GM12874 (cell line): ENCODE results near the gene P2RX5.

Experiments used
- TF ChIP-seq, protein P1 (sequence below): IDR thresholded peaks from 2 replicates; pipeline ENCODE4 v1.5.1; 2011; ENCODE audit warnings: low read depth, mild to moderate bottlenecking, control low read depth, low read length, moderate library complexity; ENCODE audit not compliant: insufficient read depth

Gene P2RX5

DNA sequence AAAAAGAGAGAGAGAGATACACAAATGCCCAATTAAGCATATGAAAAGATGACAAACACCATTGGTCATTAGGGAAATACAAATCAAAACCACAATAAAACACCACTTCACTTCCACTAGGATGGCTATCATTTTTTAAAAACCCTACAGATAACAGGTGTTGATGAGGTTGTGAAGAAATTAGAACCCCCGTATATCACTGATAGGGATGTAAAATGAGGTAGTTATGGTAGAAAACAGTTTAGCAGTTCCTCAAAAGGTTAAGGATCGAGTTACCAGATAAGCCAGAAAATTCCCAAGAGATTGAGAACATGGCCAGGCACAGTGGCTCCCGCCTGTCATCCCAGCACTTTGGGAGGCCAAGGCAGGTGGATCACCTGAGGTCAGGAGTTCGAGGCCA, 2.8 kb downstream of the P2RX5 start:
- TF ChIP-seq, protein P1, sequence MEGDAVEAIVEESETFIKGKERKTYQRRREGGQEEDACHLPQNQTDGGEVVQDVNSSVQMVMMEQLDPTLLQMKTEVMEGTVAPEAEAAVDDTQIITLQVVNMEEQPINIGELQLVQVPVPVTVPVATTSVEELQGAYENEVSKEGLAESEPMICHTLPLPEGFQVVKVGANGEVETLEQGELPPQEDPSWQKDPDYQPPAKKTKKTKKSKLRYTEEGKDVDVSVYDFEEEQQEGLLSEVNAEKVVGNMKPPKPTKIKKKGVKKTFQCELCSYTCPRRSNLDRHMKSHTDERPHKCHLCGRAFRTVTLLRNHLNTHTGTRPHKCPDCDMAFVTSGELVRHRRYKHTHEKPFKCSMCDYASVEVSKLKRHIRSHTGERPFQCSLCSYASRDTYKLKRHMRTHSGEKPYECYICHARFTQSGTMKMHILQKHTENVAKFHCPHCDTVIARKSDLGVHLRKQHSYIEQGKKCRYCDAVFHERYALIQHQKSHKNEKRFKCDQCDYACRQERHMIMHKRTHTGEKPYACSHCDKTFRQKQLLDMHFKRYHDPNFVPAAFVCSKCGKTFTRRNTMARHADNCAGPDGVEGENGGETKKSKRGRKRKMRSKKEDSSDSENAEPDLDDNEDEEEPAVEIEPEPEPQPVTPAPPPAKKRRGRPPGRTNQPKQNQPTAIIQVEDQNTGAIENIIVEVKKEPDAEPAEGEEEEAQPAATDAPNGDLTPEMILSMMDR: no peak

DNA sequence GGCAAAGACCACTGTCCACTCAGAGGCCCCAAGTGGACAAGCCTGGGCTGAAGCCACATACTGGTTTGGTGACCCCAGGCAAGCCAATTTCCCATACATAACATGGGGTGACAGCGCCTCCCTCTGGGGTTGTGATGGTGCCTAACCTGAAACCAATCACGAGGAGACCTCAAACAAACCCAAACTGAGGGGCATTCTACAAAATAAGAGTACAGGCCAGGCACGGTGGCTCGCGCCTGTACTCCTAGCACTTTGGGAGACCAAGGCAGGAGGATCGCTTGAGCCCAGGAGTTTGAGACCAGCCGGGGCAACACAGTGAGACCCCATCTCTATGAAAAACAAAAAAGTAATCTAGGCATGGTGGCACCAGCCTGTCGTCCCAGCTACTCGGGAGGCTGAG, 3.6 kb downstream of the P2RX5 start:
- TF ChIP-seq, protein P1: peak; percentile 24; the same call in 1 of the 2 replicates

DNA sequence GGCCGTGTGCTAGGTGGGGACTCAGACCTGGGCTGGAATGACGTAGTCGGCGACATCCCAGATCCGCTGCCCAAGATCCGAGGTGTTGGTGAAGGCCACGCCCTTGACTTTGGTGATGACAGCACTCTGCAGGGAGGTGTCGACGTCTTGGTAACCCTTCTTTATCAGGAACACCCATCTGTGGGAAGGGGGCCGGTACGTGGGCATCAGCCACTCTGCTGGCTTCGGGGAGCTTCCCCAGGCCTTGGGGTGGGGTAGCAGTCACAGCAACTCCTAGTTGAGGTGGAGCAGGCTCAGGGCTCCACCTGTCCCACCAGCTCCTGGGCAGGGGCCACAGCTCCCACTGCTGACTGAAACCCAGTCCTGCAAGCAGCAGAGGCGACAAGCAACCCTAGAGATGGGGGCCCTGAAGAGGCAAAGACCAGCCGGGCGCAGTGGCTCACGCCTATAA, 4.3 kb downstream of the P2RX5 start:
- TF ChIP-seq, protein P1: 0 out of 2 replicates have a peak, but pooled peaks have one; percentile 32

DNA sequence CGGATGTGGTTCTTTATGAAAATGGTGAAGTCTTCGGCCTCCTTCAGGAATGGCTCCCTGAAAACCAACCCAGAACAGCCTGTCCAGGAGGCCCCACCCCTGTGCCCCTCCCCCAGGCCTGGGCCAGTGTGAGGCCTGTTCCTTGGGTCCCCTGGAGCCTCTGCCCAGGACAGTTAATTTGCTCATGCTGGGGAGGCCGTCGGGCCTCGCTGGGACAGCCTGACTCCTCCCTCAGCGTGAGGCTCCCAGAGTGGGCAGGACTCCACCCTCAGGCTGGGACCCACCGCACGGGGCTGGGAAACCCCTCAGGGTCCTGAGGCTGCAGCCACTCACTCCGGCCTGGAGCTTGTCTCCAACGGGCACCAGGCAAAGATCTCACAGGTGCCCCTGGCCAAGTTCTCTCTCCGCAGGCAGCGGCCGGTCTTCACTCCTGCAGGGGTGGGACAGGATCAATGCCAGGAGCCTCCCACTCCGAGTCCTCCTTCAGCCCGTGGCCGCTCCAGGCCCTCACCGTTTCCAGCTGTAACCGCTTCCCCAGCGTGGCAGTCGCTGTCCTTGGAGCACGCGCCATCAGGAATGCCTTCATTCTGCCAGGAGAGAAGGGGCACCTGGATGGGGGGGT, 5.8 kb downstream of the P2RX5 start:
- TF ChIP-seq, protein P1: no peak

DNA sequence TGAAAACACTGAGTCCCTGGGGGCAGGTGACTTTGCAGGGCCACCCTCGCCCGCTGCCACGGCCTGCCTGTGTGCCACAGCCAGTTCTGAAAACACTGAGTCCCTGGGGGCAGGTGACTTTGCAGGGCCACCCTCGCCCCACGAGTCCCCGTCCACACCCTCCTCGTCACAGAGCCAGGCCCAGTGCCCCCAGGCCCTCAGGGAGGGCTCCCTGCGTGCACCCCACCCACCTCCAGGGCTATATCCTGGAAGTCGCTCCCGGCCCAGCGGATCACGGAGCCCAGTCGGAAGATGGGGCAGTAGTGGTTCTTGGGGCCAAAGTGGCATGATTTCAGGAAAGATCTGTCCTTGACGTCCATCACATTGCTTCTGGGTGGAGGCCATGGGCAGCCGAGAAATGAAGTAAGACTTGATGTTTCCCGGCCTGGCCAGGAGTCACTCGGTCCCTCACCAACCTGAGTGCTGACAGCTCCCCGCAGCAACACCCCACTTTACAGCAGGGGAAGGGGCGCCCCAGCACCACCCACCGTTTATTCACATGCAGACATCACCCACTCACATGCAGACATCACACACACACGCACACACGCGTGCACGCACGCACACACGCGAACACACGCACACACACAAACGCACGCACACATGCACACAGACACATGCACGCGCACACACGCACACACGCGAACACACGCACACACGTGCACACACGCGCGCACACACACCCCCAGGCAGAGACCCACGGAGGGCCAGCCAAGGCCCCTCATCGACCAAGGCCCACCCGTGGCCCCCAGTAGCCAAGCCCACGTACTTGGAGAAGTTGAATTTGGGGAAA, 6.5 kb downstream of the P2RX5 start:
- TF ChIP-seq, protein P1: no peak

DNA sequence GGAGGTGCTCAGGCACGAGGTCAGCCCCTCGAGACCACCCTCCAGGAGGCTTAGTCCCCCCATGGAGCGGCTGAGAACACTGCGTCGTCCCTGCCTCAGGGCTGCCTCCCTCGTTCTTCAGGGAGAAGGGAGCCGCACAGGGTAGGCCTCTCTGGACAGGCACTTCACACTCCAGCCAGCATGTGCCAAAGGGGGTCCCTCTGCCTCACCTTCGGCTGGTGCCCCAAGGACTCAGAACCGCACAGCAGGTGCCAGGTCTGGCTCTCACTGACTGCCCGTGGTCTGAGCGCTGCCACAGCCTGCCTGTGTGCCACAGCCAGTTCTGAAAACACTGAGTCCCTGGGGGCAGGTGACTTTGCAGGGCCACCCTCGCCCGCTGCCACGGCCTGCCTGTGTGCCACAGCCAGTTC, 7.1 kb downstream of the P2RX5 start:
- TF ChIP-seq, protein P1: no peak

DNA sequence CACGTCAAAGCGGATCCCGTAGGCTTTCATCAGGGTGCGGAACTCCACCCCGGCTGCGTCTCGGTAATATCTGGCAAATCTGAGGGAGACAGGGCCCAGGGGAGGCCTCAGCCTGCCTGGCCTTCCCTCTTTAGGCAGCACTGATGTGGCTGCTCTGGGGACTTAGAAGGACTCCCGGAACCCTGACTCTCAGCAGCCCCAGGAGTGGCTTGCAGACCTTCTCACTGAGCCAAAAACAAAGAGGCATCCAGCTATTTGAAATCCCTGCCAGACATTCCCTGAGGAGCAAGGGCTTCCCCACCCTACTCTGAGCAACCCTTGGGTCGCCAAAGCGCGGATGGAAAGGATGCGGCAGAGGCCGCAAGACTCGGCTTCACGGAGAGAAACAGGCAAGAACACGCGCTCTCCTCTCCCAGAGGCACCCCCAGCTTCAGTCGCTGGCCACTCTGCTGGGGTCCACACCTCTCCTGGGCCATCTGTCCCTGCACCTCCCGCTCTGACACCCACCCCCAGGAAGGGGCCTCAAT, 7.9 kb downstream of the P2RX5 start:
- TF ChIP-seq, protein P1: no peak
